H1 (cell line): ENCODE measurements around the gene CACNG1. TPM values are rescaled to one million over a fixed set of nuclear protein-coding genes. Genes with fewer than 3 reads are reported as not detected.

Source experiments
- CTCF ChIA-PET: fragments of 300-600 bp; sonication (Branson Sonifier 250); formaldehyde crosslinking; loops from one replicate; lab custom pipeline; 2021; ENCODE audit not compliant: partially characterized antibody; lab: Charles Lee
- POLR2A ChIA-PET: fragments of 300-600 bp; sonication (Branson Sonifier 250); formaldehyde crosslinking; loops from one replicate; lab custom pipeline; 2021; ENCODE audit warnings: inconsistent platforms; ENCODE audit not compliant: partially characterized antibody; lab: Charles Lee
- DNase-seq, 2 experiments: peaks; one replicate each; pipeline versions ENCODE4 v3.0.0 to v3.0.0-alpha.2; 2010 to 2022; ENCODE audit warnings: low spot score in 2 of 2, low read depth in 1 of 2, mixed read lengths in 1 of 2
- FAIRE-seq: peaks from 2 replicates; lab custom pipeline; 2011; peaks lifted over from hg19 to GRCh38; lab: Jason Lieb, UNC
- H2AFZ ChIP-seq: 2 replicates; pipeline ENCODE4 v1.8.1; 2012; ENCODE audit warnings: low read length, inconsistent platforms
- H2AK5ac ChIP-seq: 2 replicates; pipeline ENCODE4 v1.6.1; 2013; ENCODE audit warnings: low read depth, low read length
- H2BK120ac ChIP-seq: replicated peaks from 2 replicates; pipeline ENCODE3; 2013; ENCODE audit warnings: low read depth, low read length, inconsistent platforms
- H2BK12ac ChIP-seq: 2 replicates; pipeline ENCODE4 v1.6.1; 2013; ENCODE audit warnings: low read depth, low read length
- H2BK15ac ChIP-seq: 2 replicates; pipeline ENCODE4 v1.6.1; 2013; ENCODE audit warnings: low read length
- H2BK20ac ChIP-seq: 2 replicates; pipeline ENCODE4 v1.6.1; 2013; ENCODE audit warnings: low read length
- H2BK5ac ChIP-seq: 2 replicates; pipeline ENCODE4 v1.6.1; 2013; ENCODE audit warnings: low read depth, low read length
- H3K14ac ChIP-seq: 2 replicates; pipeline ENCODE4 v1.6.1; 2013; ENCODE audit warnings: inconsistent platforms; ENCODE audit not compliant: insufficient read length
- H3K18ac ChIP-seq: 2 replicates; pipeline ENCODE4 v1.6.1; 2013; ENCODE audit warnings: low read length; ENCODE audit errors: extremely low read depth
- H3K23ac ChIP-seq: 2 replicates; pipeline ENCODE4 v1.6.1; 2013; ENCODE audit warnings: inconsistent platforms; ENCODE audit not compliant: insufficient read length
- H3K23me2 ChIP-seq: 2 replicates; pipeline ENCODE4 v1.6.1; 2013; ENCODE audit warnings: low read depth, low read length
- H3K27ac ChIP-seq: 2 replicates; pipeline ENCODE4 v1.6.1; 2011; ENCODE audit warnings: low read depth, low read length, inconsistent platforms
- H3K27me3 ChIP-seq, 4 experiments: replicated peaks in 1 of 4; 1 replicate in 1 of 4; 2 replicates in 3 of 4; pipeline versions ENCODE4 v1.6.1 to v1.8.1; 2011 to 2013; ENCODE audit warnings: low read length in 3 of 4, mild to moderate bottlenecking in 3 of 4, inconsistent platforms in 2 of 4, mixed read lengths in 2 of 4, moderate library complexity in 1 of 4; ENCODE audit not compliant: control insufficient read depth in 3 of 4, insufficient read depth in 3 of 4; ENCODE audit errors: extremely low read depth in 1 of 4
- H3K36me3 ChIP-seq, 4 experiments: 2 replicates each; pipeline versions ENCODE4 v1.6.1 to v1.8.1; 2011 to 2013; ENCODE audit warnings: mild to moderate bottlenecking in 4 of 4, low read length in 3 of 4, moderate library complexity in 2 of 4, control low read depth in 1 of 4, inconsistent platforms in 1 of 4; ENCODE audit not compliant: insufficient read depth in 4 of 4, control insufficient read depth in 2 of 4
- H3K4ac ChIP-seq: replicated peaks from 2 replicates; pipeline ENCODE3; 2013; ENCODE audit warnings: low read length, low read depth, mixed read lengths, inconsistent platforms; ENCODE audit not compliant: insufficient read length
- H3K4me1 ChIP-seq, 4 experiments: replicated peaks in 1 of 4; 1 replicate in 1 of 4; 2 replicates in 3 of 4; pipeline versions ENCODE4 v1.6.1 to v1.8.1; 2011 to 2013; ENCODE audit warnings: low read length in 3 of 4, inconsistent platforms in 2 of 4, mixed read lengths in 1 of 4; ENCODE audit not compliant: insufficient read depth in 4 of 4, control insufficient read depth in 3 of 4
- H3K4me2 ChIP-seq, 2 experiments: 2 replicates each; pipeline versions ENCODE4 v1.6.1 to v1.8.1; 2011 to 2013; ENCODE audit warnings: low read depth in 2 of 2, low read length in 2 of 2, control low read depth in 1 of 2, inconsistent platforms in 1 of 2, mild to moderate bottlenecking in 1 of 2; ENCODE audit not compliant: insufficient read depth in 1 of 2
- H3K4me3 ChIP-seq, 4 experiments: fragments of 200-600, 300-600 bp in 1 of 4; sonication (generic), shearing (Covaris generic), sonication (Bioruptor Twin) in 1 of 4; 2 replicates each; pipeline versions ENCODE4 v1.5.1 to v1.8.1; 2011 to 2016; ENCODE audit warnings: low read length in 4 of 4, low read depth in 3 of 4, control low read depth in 2 of 4, inconsistent platforms in 2 of 4, mild to moderate bottlenecking in 2 of 4, mixed read lengths in 1 of 4, moderate library complexity in 1 of 4; ENCODE audit not compliant: insufficient read depth in 2 of 4; ENCODE audit errors: extremely low read depth in 1 of 4
- H3K56ac ChIP-seq: replicated peaks from 2 replicates; pipeline ENCODE3; 2013; ENCODE audit warnings: low read depth, mild to moderate bottlenecking, mixed read lengths, low read length, inconsistent platforms; ENCODE audit not compliant: insufficient read length
- H3K79me1 ChIP-seq: 2 replicates; pipeline ENCODE4 v1.6.1; 2013; ENCODE audit warnings: low read depth, low read length, control low read depth
- H3K79me2 ChIP-seq, 2 experiments: 2 replicates each; pipeline versions ENCODE4 v1.6.1 to v1.8.1; 2012 to 2013; ENCODE audit warnings: low read length in 2 of 2, mild to moderate bottlenecking in 2 of 2, inconsistent platforms in 1 of 2; ENCODE audit not compliant: insufficient read depth in 2 of 2, control insufficient read depth in 1 of 2
- H3K9ac ChIP-seq, 4 experiments: replicated peaks in 1 of 4; 1 replicate in 1 of 4; 2 replicates in 3 of 4; pipeline versions ENCODE4 v1.6.1 to v1.8.1; 2011 to 2013; ENCODE audit warnings: low read depth in 3 of 4, low read length in 3 of 4, control low read depth in 2 of 4, mild to moderate bottlenecking in 2 of 4, moderate library complexity in 2 of 4, inconsistent platforms in 1 of 4; ENCODE audit errors: extremely low read depth in 1 of 4
- H3K9me3 ChIP-seq, 2 experiments: 2 replicates each; pipeline versions ENCODE4 v1.6.1 to v1.8.1; 2012 to 2013; ENCODE audit warnings: mild to moderate bottlenecking in 2 of 2, moderate library complexity in 2 of 2, control low read depth in 1 of 2, inconsistent platforms in 1 of 2, low read depth in 1 of 2, low read length in 1 of 2, mixed read lengths in 1 of 2; ENCODE audit not compliant: insufficient read depth in 2 of 2
- H4K20me1 ChIP-seq, 2 experiments: replicated peaks in 1 of 2; 2 replicates each; pipeline versions ENCODE3 to v1.8.1; 2011 to 2013; ENCODE audit warnings: inconsistent platforms in 2 of 2, low read length in 2 of 2, mild to moderate bottlenecking in 1 of 2; ENCODE audit not compliant: insufficient read depth in 2 of 2, control insufficient read depth in 1 of 2
- H4K5ac ChIP-seq: 2 replicates; pipeline ENCODE4 v1.6.1; 2013; ENCODE audit warnings: low read length, low read depth, mixed read lengths, inconsistent platforms; ENCODE audit not compliant: insufficient read length
- H4K8ac ChIP-seq: 2 replicates; pipeline ENCODE4 v1.8.0; 2013; ENCODE audit warnings: mild to moderate bottlenecking, moderate library complexity, low read length, inconsistent platforms; ENCODE audit not compliant: insufficient read depth; ENCODE audit errors: extremely low read depth
- H4K91ac ChIP-seq: replicated peaks from 2 replicates; pipeline ENCODE3; 2013; ENCODE audit warnings: low read length, mixed read lengths, inconsistent platforms; ENCODE audit not compliant: insufficient read length
- HDAC6 ChIP-seq: IDR thresholded peaks from one replicate; pipeline ENCODE4 v1.7.1; 2012; ENCODE audit warnings: low read depth, mild to moderate bottlenecking, inconsistent platforms, low read length, moderate library complexity
- RNF2 ChIP-seq: fragments of 200-900, 300-1000 bp; sonication (generic); IDR thresholded peaks from 2 replicates; pipeline ENCODE4 v1.7.1; 2016; ENCODE audit warnings: borderline replicate concordance, low read depth, mild to moderate bottlenecking, antibody characterized with exemption, low read length; ENCODE audit not compliant: poor library complexity, severe bottlenecking; ENCODE audit errors: missing control alignments
- SIRT6 ChIP-seq: IDR thresholded peaks from one replicate; pipeline ENCODE4 v1.7.1; 2012; ENCODE audit warnings: low read length, inconsistent platforms
- TAF7 ChIP-seq: optimal IDR thresholded peaks from 2 replicates; pipeline ENCODE3; 2011; ENCODE audit warnings: low read depth, mild to moderate bottlenecking, inconsistent platforms, low read length, moderate library complexity, borderline replicate concordance
- WGBS, 2 experiments: shearing (Covaris generic) in 1 of 2; methylation state at CpG; one replicate each; pipeline versions ENCODE4 v1.1.6 to v1.1.7; 2013 to 2015; ENCODE audit warnings: low lambda C conversion rate in 2 of 2, mixed read lengths in 2 of 2, inconsistent platforms in 1 of 2, low coverage in 1 of 2, missing lambda C conversion rate in 1 of 2; ENCODE audit not compliant: insufficient replicate concordance in 2 of 2, insufficient coverage in 1 of 2, insufficient read length in 1 of 2; ENCODE audit errors: extremely low coverage in 1 of 2, missing lambda C conversion rate in 1 of 2; 5-methylcytosine and 5-hydroxymethylcytosine counted together
- long read RNA-seq, 2 experiments: library from RNA in 1 of 2; library from capped mRNA in 1 of 2; stranded (forward); transcript quantifications; one replicate each; pipeline ENCODE4 v2.0.0, GENCODE V29; 2021; ENCODE audit warnings: inconsistent platforms in 1 of 2
- polyA minus RNA-seq, 3 experiments: library from RNA; depleted of rRNA, polyadenylated mRNA; stranded (reverse); fragments of >200 nt; gene quantifications; 1 replicate in 2 of 3; 2 replicates in 1 of 3; pipeline ENCODE4 v1.2.3, GENCODE V29; 2011
- polyA plus RNA-seq, 7 experiments: library from polyadenylated mRNA; depleted of rRNA in 3 of 7; stranded (reverse) in 5 of 7; unstranded in 2 of 7; fragments of >200 nt in 5 of 7; fragments of 200-250 nt in 2 of 7; gene quantifications; 1 replicate in 5 of 7; 2 replicates in 1 of 7; 4 replicates in 1 of 7; pipeline versions ENCODE4 v1.2.1 to v1.2.3, GENCODE V29; 2011 to 2013; ENCODE audit warnings: missing spikeins in 2 of 7, mixed read lengths in 2 of 7
- total RNA-seq: library from RNA; stranded (reverse); fragmentation: NEBNext Ultra II Directional; extraction: Animal tissue kit (Norgen Biotek cat#: 25700); gene quantifications from 2 replicates; pipeline ENCODE4 v1.2.1, GENCODE V29; 2021
- TF ChIP-seq, protein P1 (sequence below), 3 experiments: IDR thresholded peaks; 1 replicate in 2 of 3; 2 replicates in 1 of 3; pipeline versions ENCODE4 v1.5.1 to v1.6.1; 2011; ENCODE audit warnings: low read length in 3 of 3, mild to moderate bottlenecking in 3 of 3, inconsistent platforms in 2 of 3, low read depth in 1 of 3, moderate library complexity in 1 of 3; ENCODE audit not compliant: insufficient read depth in 1 of 3; ENCODE audit errors: control extremely low read depth in 1 of 3

CACNG1 gene
- total RNA-seq (not detected in 2 replicates), polyA plus RNA-seq (2011; rRNA removed) (0.13 TPM in 1 of 2 replicates, not detected in the other), polyA minus RNA-seq (2011; rRNA and poly(A)+ RNA removed) (not detected in 2 replicates)
- polyA plus RNA-seq (2011; cell fraction: cytosol; rRNA removed) = not detected
- polyA plus RNA-seq (2011; cell fraction: nucleus; rRNA removed) = 0.09 TPM
- polyA plus RNA-seq (2012, experiment 1 of 2) = not detected in 4 replicates
- not detected for polyA plus RNA-seq (2012, experiment 2 of 2)
- polyA plus RNA-seq (2013, experiment 1 of 2) = not detected
- not detected for polyA plus RNA-seq (2013, experiment 2 of 2)
- polyA minus RNA-seq (2011; cell fraction: cytosol; rRNA and poly(A)+ RNA removed) = not detected
- polyA minus RNA-seq (2011; cell fraction: nucleus; rRNA and poly(A)+ RNA removed) = not detected
- long read RNA-seq, experiment 1 = 0 reads
- long read RNA-seq, experiment 2 = 0 reads

GRCh38 chr17:67044016-67044772 lies at the start of gene CACNG1:
Gene CACNG1 (plus strand): TSS chr17:67044554. CDS start chr17:67044661, 107 bp downstream.
- H4K5ac ChIP-seq = no peak within 1 kb of the TSS

More at GRCh38 chr17:67044016-67044772, at the start of gene CACNG1:
- Histone ChIP-seq H2BK15ac (no peak within 1 kb of the TSS), H3K4me1 (no peaks in the 10 kb centered on the region), H3K18ac (no peak within 1 kb of the TSS; the same call in 1 of the 2 replicates), H2BK120ac (no peak within 1 kb of the TSS), H3K14ac (no peak within 1 kb of the TSS), H2BK20ac (no peak within 1 kb of the TSS), H3K4me3 (no peak within 1 kb of the TSS), H4K8ac (peak within 1 kb of the TSS; percentile 29), H3K23ac (no peak within 1 kb of the TSS), H2AFZ (no peak within 1 kb of the TSS), H3K4ac (no peak within 1 kb of the TSS), H2BK5ac (no peak within 1 kb of the TSS), H3K9me3 (peaks cover 6 to 10% of the 10 kb centered on the region in 2 experiments; a peak in 2 of 4 replicates), H3K27ac (no peak within 1 kb of the TSS), H2BK12ac (no peak within 1 kb of the TSS), H3K23me2 (no peaks in the 10 kb centered on the region), H3K79me2 (no peaks in the 10 kb centered on the region), H3K79me1 (no peaks in the 10 kb centered on the region), H3K36me3 (no peaks in the 10 kb centered on the region; a peak in 1 of 8 replicates), H3K4me2 (no peak within 1 kb of the TSS), H3K56ac (no peak within 1 kb of the TSS), H3K27me3 (no peaks in the 10 kb centered on the region), H4K20me1 (no peaks in the 10 kb centered on the region), H2AK5ac (no peak within 1 kb of the TSS), H4K91ac (no peak within 1 kb of the TSS), H3K9ac (no peak within 1 kb of the TSS)
- ChIA-PET POLR2A (interaction anchor here (0.7 to 1.4 kb wide), 3 partner anchors 11 to 92 kb away, joined by 3 to 4 read pairs (median 3); no protein-coding TSS in a partner anchor), CTCF (interaction anchor here (0.9 to 1.6 kb wide), 6 partner anchors 11 to 290 kb away, joined by 3 to 4 read pairs (median 3); no protein-coding TSS in a partner anchor)
- TF ChIP-seq TAF7 (no peak), RNF2 (no peak), HDAC6 (no peak), SIRT6 (no peak)
- TF ChIP-seq, protein P1, sequence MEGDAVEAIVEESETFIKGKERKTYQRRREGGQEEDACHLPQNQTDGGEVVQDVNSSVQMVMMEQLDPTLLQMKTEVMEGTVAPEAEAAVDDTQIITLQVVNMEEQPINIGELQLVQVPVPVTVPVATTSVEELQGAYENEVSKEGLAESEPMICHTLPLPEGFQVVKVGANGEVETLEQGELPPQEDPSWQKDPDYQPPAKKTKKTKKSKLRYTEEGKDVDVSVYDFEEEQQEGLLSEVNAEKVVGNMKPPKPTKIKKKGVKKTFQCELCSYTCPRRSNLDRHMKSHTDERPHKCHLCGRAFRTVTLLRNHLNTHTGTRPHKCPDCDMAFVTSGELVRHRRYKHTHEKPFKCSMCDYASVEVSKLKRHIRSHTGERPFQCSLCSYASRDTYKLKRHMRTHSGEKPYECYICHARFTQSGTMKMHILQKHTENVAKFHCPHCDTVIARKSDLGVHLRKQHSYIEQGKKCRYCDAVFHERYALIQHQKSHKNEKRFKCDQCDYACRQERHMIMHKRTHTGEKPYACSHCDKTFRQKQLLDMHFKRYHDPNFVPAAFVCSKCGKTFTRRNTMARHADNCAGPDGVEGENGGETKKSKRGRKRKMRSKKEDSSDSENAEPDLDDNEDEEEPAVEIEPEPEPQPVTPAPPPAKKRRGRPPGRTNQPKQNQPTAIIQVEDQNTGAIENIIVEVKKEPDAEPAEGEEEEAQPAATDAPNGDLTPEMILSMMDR (IDR thresholded peaks at IDR 0.05; ENCODE audit: control extremely low read depth in 1 of 3, insufficient read depth in 1 of 3, low read depth in 1 of 3, low read length in 3 of 3) = no peak
- DNase-seq (no peak), FAIRE-seq (no peak)
- 89% methylated on average over 29 of the region's 32 CpGs; no CpG with 5 or more reads in 1 of the 2 experiments for WGBS, 2 experiments
